Measurements from ENCODE around the gene PGLYRP3.
"Not testable (repeated sequence)": the region's sequence is repeated elsewhere in the genome, so short reads cannot be mapped to it uniquely, and the experiment has no call there.

- TF ChIP-seq CTCF, ZBTB21, ZNF629, SP2, ZNF660 (tag by site-specific recombination; IDR thresholded peaks at IDR 0.05): not testable (repeated sequence)
These were observed 3.3 kb upstream of the PGLYRP3 start for GRCh38 chr1:153316013-153316412.

Data from HEK293 (cell line).